Suprapubic skin (tissue), 3 donors: ENCODE measurements around the gene SCARB1.

ENCODE experiments used
- EP300 ChIP-seq: sonication (generic); formaldehyde crosslinking; IDR thresholded peaks from one replicate; pipeline ENCODE4 v1.6.1; 2017; ENCODE audit warnings: antibody characterized with exemption
- POLR2A ChIP-seq, 2 donors: fragments of 450-650 bp; IDR thresholded peaks; one replicate each; pipeline ENCODE4 v1.6.1; 2017; ENCODE audit warnings: antibody characterized with exemption in 2 of 2, mild to moderate bottlenecking in 2 of 2, moderate library complexity in 2 of 2
- TF ChIP-seq, protein P1 (sequence below), 2 donors: fragments of 200-600 bp in 1 of 2; fragments of 450-650 bp in 1 of 2; sonication (generic) in 1 of 2; IDR thresholded peaks; one replicate each; pipeline ENCODE4 v1.5.1; 2016 to 2019; ENCODE audit warnings: antibody characterized with exemption in 2 of 2, mild to moderate bottlenecking in 1 of 2, moderate library complexity in 1 of 2

- TF ChIP-seq POLR2A (IDR thresholded peaks at IDR 0.05) (no peak), EP300 (no peak)
- TF ChIP-seq, protein P1, sequence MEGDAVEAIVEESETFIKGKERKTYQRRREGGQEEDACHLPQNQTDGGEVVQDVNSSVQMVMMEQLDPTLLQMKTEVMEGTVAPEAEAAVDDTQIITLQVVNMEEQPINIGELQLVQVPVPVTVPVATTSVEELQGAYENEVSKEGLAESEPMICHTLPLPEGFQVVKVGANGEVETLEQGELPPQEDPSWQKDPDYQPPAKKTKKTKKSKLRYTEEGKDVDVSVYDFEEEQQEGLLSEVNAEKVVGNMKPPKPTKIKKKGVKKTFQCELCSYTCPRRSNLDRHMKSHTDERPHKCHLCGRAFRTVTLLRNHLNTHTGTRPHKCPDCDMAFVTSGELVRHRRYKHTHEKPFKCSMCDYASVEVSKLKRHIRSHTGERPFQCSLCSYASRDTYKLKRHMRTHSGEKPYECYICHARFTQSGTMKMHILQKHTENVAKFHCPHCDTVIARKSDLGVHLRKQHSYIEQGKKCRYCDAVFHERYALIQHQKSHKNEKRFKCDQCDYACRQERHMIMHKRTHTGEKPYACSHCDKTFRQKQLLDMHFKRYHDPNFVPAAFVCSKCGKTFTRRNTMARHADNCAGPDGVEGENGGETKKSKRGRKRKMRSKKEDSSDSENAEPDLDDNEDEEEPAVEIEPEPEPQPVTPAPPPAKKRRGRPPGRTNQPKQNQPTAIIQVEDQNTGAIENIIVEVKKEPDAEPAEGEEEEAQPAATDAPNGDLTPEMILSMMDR (IDR thresholded peaks at IDR 0.05) = no peak
Observed at GRCh38 chr12:124878795-124879516, 15.3 kb upstream of the SCARB1 start.
